Transverse colon (tissue), 4 donors: ENCODE results near the gene RRH. TPM values are rescaled to one million over a fixed set of nuclear protein-coding genes. Genes with fewer than 3 reads are reported as not detected.

ENCODE experiments used
- DNase-seq: peaks from one replicate; pipeline ENCODE4 v3.0.0-alpha.2; 2019
- H3K27ac ChIP-seq, 4 donors: fragments of 200-600 bp; sonication (generic); 2 replicates each; pipeline ENCODE4 v1.5.1; 2016 to 2018; ENCODE audit warnings: inconsistent platforms in 4 of 4
- H3K27me3 ChIP-seq: fragments of 200-600 bp; sonication (generic); 2 replicates; pipeline ENCODE4 v1.5.1; 2017; ENCODE audit warnings: inconsistent platforms
- H3K36me3 ChIP-seq, 4 donors: fragments of 200-600 bp; sonication (generic); 2 replicates each; pipeline ENCODE4 v1.5.1; 2017 to 2019; ENCODE audit warnings: inconsistent platforms in 4 of 4
- H3K4me1 ChIP-seq, 4 donors: fragments of 200-600 bp; sonication (generic); 2 replicates each; pipeline ENCODE4 v1.5.1; 2017 to 2020; ENCODE audit warnings: inconsistent platforms in 4 of 4
- H3K4me3 ChIP-seq, 4 donors: fragments of 200-600 bp; sonication (generic); 1 replicate in 1 of 4; 2 replicates in 3 of 4; pipeline versions ENCODE4 v1.5.1 to v1.6.1; 2017 to 2019; ENCODE audit warnings: inconsistent platforms in 4 of 4
- H3K9me3 ChIP-seq, 2 donors: fragments of 200-600 bp; sonication (generic); 2 replicates each; pipeline ENCODE4 v1.5.1; 2017 to 2019; ENCODE audit warnings: inconsistent platforms in 2 of 2
- CTCF ChIP-seq, 5 experiments: fragments of 200-600 bp in 3 of 5; fragments of 450-650 bp in 2 of 5; sonication (generic) in 3 of 5; IDR thresholded peaks; 1 replicate in 2 of 5; 2 replicates in 3 of 5; pipeline ENCODE4 v1.5.1; 2016 to 2017; ENCODE audit warnings: antibody characterized with exemption in 5 of 5, inconsistent platforms in 3 of 5, mild to moderate bottlenecking in 2 of 5, moderate library complexity in 1 of 5
- EP300 ChIP-seq: sonication (generic); formaldehyde crosslinking; IDR thresholded peaks from one replicate; pipeline ENCODE4 v1.6.1; 2017; ENCODE audit warnings: antibody characterized with exemption, low read depth
- POLR2A ChIP-seq: fragments of 450-650 bp; IDR thresholded peaks from one replicate; pipeline ENCODE4 v1.6.1; 2016; ENCODE audit warnings: antibody characterized with exemption, mild to moderate bottlenecking, moderate library complexity
- POLR2AphosphoS5 ChIP-seq, 3 donors: sonication (generic); formaldehyde crosslinking; IDR thresholded peaks; one replicate each; pipeline ENCODE4 v1.6.1; 2016; ENCODE audit warnings: antibody characterized with exemption in 3 of 3
- in situ Hi-C, 4 donors: fragments of 200-750 bp; cut with MboI; loops; one replicate each; pipeline versions ENCODE4 v1.15.0 to v1.15.1; 2017; ENCODE audit warnings: low sequenced_read_pairs in 3 of 4, low pct_ligation_motif_present in 1 of 4, low pct_unique_long_range_greater_than_20kb in 1 of 4
- intact Hi-C: fragments of 100-400 bp; cut with DNase I; formaldehyde crosslinking; loops from one replicate; pipeline ENCODE4 v1.15.1; 2023; ENCODE audit warnings: low total_unique reads
- total RNA-seq, 4 donors: library from RNA; depleted of rRNA; stranded (reverse); fragments of >200 nt; gene quantifications; one replicate each; pipeline ENCODE4 v1.1.0, GENCODE V29; 2016

RRH gene
- total RNA-seq, 4 donors from 2014 or later, result not detected

GRCh38 chr4:109890076-109890475, 62.3 kb downstream of the RRH start:
- H3K27me3 ChIP-seq, result no peaks in the 10 kb centered on the region
- H3K36me3 ChIP-seq, result no peaks in the 10 kb centered on the region
- H3K4me3 ChIP-seq, result no peak overlapping the region
- DNase-seq, result no peak
- no peaks in the 10 kb centered on the region for H3K4me1 ChIP-seq
- H3K9me3 ChIP-seq, result no peaks in the 10 kb centered on the region
- H3K27ac ChIP-seq, result no peak overlapping the region
- intact Hi-C loops (no loop called here), in situ Hi-C loops (no loop called here)
- no peak for TF ChIP-seq EP300
- no peak for TF ChIP-seq CTCF (IDR thresholded peaks at IDR 0.05)
- no peak for TF ChIP-seq POLR2A
- TF ChIP-seq POLR2AphosphoS5 (IDR thresholded peaks at IDR 0.05), result no peak

Other genes with a start within 250 kb of the RRH start
- 10 to 100 TPM; 34.4 to 87.7 (median 58.9) TPM for gene CASP6, start 124.5 kb upstream of the RRH start, total RNA-seq
- 10 to 100 TPM; 17.3 to 42.6 (median 29.7) TPM for gene PLA2G12A, start 97.9 kb upstream of the RRH start, total RNA-seq
- 1 to 10 TPM in 3 of 4 donors, not detected in 1; 1.9 to 5.6 (median 4.1) TPM for gene CFI, start 26.0 kb upstream of the RRH start, total RNA-seq
- gene GAR1, start 12.2 kb upstream of the RRH start, total RNA-seq, result 1 to 10 TPM in 3 of 4 donors, not detected in 1; 1.9 to 8.3 (median 5.3) TPM
- under 1 TPM in 2 of 4 donors, not detected in 2; 0.14 to 0.16 TPM for gene LRIT3, start 20.1 kb downstream of the RRH start, total RNA-seq
- gene EGF, start 84.9 kb downstream of the RRH start, total RNA-seq, result 1 to 10 TPM in 2 of 4 donors, under 1 TPM in 2; 0.79 to 3.1 (median 1.1) TPM